GM12891 (cell line): Measurements from ENCODE around the gene SNCB.

Experiments used
- POLR2A ChIP-seq: IDR thresholded peaks from 2 replicates; pipeline ENCODE4 v1.6.1; 2011; ENCODE audit warnings: low read depth, low read length, control low read depth
- TAF1 ChIP-seq: IDR thresholded peaks from 2 replicates; pipeline ENCODE4 v1.6.1; 2011; ENCODE audit warnings: low read depth, low read length, control low read depth

DNA sequence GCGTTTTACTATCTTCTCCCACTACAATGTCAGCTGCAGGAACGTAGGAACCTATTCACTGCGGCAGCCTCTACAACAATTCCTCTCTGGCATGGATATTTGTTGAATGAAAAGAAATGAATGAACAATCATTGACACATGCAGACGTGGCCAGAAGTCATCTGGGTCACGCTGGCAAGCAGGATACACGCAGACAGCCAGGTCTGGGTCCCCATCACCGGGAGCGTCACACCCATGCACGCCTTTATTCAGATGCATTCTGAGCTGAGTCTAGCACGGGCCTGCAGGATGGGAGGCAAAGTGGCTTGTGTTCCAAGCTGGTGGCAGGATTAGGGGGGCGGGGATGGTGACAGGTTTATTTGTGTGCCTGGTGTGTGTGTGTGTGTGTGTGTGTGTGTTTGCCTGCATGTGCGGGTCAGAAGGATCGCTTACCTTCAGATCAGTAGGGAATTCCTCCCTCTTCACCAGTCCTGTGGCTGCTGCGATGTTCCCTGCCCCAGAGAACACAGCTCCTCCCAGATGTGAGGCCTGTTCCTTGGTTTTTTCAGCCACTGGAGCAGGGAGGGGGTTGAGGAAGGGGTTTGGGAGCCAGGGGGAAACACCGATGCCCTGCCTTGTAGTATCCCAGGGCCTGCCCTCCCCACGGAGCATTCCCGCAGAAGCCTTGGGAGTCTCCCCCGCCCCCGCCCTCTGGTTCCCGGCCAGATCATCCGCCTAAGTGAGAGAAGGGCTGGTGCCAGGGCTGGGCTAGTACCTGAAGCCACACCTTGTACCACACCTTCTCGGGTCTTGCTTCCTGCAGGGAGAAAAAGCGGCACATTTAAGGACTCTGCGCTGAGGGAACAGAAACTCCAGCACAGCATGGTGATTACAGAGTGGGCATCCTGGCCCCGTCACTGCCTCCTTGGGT, 4.1 kb downstream of the SNCB start:
- TF ChIP-seq POLR2A (no peak), TAF1 (no peak)
